Measurements from ENCODE around the gene CD2.

- TF ChIP-seq RAD21 (IDR thresholded peaks at IDR 0.05; ENCODE audit: low read depth) (no peak), CEBPB (IDR thresholded peaks at IDR 0.05) (no peak), YY1 (IDR thresholded peaks at IDR 0.05; ENCODE audit: low read depth) (no peak), EGR1 (IDR thresholded peaks at IDR 0.05) (no peak), REST (IDR thresholded peaks at IDR 0.05; ENCODE audit: low read depth) (no peak), FOXM1 (IDR thresholded peaks at IDR 0.05; ENCODE audit: borderline replicate concordance, low read depth) (no peak), EP300 (IDR thresholded peaks at IDR 0.05; ENCODE audit: borderline replicate concordance) (no peak), CREB1 (IDR thresholded peaks at IDR 0.05; ENCODE audit: low read depth) (no peak), TCF12 (IDR thresholded peaks at IDR 0.05; ENCODE audit: low read depth) (no peak), TEAD4 (IDR thresholded peaks at IDR 0.05) (no peak), USF1 (IDR thresholded peaks at IDR 0.05) (no peak), TAF1 (IDR thresholded peaks at IDR 0.05; ENCODE audit: low read depth) (no peak), MAX (IDR thresholded peaks at IDR 0.05) (no peak), ZBTB7A (IDR thresholded peaks at IDR 0.05; ENCODE audit: low read depth) (no peak)
Observed at GRCh38 chr1:116769994-116770393, 15.8 kb downstream of the CD2 start.

Measured in Ishikawa (cell line).